Breast epithelium (tissue), 4 donors: ENCODE results near the gene DNAAF8. TPM values are rescaled to one million over a fixed set of nuclear protein-coding genes. Genes with fewer than 3 reads are reported as not detected.

ENCODE experiments used
- DNase-seq, 2 donors: peaks; one replicate each; pipeline ENCODE4 v3.0.0-alpha.2; 2019; ENCODE audit warnings: low spot score in 2 of 2
- H3K27ac ChIP-seq, 2 donors: fragments of 200-600 bp; sonication (generic) in 1 of 2; one replicate each; pipeline ENCODE4 v1.5.1; 2016 to 2019; ENCODE audit warnings: mild to moderate bottlenecking in 1 of 2
- H3K27me3 ChIP-seq, 2 donors: fragments of 200-600 bp; sonication (generic) in 1 of 2; one replicate each; pipeline versions ENCODE4 v1.5.1 to v1.6.0; 2017 to 2019; ENCODE audit warnings: control low read depth in 1 of 2, mild to moderate bottlenecking in 1 of 2
- H3K36me3 ChIP-seq: fragments of 200-600 bp; one replicate; pipeline ENCODE4 v1.5.1; 2019
- H3K4me1 ChIP-seq, 2 donors: fragments of 200-600 bp; sonication (generic); one replicate each; pipeline ENCODE4 v1.5.1; 2016 to 2019; ENCODE audit warnings: control low read depth in 1 of 2
- H3K4me3 ChIP-seq, 3 donors: fragments of 200-600 bp; sonication (generic); 1 replicate in 2 of 3; 2 replicates in 1 of 3; pipeline ENCODE4 v1.5.1; 2016 to 2019; ENCODE audit warnings: mild to moderate bottlenecking in 3 of 3, moderate library complexity in 2 of 3
- H3K9me3 ChIP-seq, 2 donors: fragments of 200-600 bp; sonication (generic) in 1 of 2; one replicate each; pipeline ENCODE4 v1.5.1; 2016 to 2019; ENCODE audit warnings: control low read depth in 1 of 2
- POLR2A ChIP-seq: fragments of 450-650 bp; IDR thresholded peaks from one replicate; pipeline ENCODE4 v1.6.1; 2016; ENCODE audit warnings: antibody characterized with exemption, mild to moderate bottlenecking, moderate library complexity
- POLR2AphosphoS5 ChIP-seq, 3 donors: sonication (generic); formaldehyde crosslinking; IDR thresholded peaks; one replicate each; pipeline ENCODE4 v1.6.1; 2017; ENCODE audit warnings: antibody characterized with exemption in 3 of 3
- intact Hi-C: fragments of 100-400 bp; cut with DNase I; formaldehyde crosslinking; loops from one replicate; pipeline ENCODE4 v1.15.1; 2023; ENCODE audit warnings: low total_unique reads
- total RNA-seq, 3 donors: library from RNA; depleted of rRNA; stranded (reverse); fragments of >200 nt; gene quantifications; one replicate each; pipeline ENCODE4 v1.1.0, GENCODE V29; 2016
- TF ChIP-seq, protein P1 (sequence below), 3 donors: fragments of 450-650 bp; IDR thresholded peaks; one replicate each; pipeline ENCODE4 v1.5.1; 2016 to 2017; ENCODE audit warnings: antibody characterized with exemption in 3 of 3, mild to moderate bottlenecking in 3 of 3, moderate library complexity in 3 of 3

The DNAAF8 gene
- total RNA-seq, 3 donors from 2014 or later = 1.3 to 2.3 (median 1.8) TPM

DNA sequence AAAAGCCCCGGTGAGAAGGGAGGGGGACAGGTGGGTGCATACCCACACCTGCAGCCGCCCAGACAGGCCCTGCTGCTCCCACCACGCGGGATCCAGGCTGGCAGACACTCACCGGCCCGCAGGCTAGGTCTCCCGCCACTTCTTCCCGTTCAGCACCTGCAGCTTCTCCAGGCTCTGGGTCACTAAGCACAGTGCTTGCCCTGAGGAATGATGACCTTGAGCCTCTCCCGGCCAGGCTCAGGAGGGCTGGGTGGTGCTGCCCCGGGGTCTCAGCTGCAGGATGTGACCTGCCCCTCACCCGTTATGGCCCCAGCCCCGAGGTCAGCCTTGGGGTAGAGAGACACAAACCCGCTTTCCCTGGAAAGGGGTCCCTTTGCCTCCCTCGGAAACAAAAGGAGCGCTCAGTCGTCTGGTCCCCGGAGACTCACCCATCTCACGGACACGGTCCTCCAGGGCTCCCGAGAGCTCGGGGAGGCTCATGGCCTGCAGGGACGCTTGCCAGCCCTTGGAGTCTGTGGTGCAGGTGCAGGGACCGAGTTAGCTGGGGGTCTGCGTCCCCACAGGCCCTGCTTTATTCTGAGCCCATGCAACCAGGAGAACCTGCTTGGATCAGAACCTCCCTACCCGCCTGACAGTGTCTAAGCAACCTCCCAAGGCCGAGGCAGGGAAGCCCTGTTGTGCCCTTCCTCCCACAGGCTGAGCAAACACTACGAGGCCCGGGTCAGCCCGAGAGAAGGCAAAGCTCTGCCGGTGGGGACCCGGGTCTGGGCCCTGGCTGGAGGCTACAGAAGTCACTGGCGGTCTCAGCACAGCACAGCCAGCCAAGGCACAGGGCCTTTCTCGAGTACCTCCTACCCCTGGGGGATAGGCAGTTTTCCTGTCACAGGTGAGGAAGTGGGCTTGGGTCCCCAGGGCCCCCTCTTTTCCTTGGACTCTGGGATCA, 37.2 kb upstream of the DNAAF8 start:
- Histone ChIP-seq H3K27me3 (no peaks in the 10 kb centered on the region), H3K4me1 (peaks cover 13 to 20% of the 10 kb centered on the region in 2 donors), H3K36me3 (no peaks in the 10 kb centered on the region), H3K4me3 (no peak overlapping the region), H3K9me3 (no peaks in the 10 kb centered on the region), H3K27ac (peak overlapping the region; percentile 13 to 96)
- no peak for TF ChIP-seq POLR2AphosphoS5 (IDR thresholded peaks at IDR 0.05)
- TF ChIP-seq, protein P1, sequence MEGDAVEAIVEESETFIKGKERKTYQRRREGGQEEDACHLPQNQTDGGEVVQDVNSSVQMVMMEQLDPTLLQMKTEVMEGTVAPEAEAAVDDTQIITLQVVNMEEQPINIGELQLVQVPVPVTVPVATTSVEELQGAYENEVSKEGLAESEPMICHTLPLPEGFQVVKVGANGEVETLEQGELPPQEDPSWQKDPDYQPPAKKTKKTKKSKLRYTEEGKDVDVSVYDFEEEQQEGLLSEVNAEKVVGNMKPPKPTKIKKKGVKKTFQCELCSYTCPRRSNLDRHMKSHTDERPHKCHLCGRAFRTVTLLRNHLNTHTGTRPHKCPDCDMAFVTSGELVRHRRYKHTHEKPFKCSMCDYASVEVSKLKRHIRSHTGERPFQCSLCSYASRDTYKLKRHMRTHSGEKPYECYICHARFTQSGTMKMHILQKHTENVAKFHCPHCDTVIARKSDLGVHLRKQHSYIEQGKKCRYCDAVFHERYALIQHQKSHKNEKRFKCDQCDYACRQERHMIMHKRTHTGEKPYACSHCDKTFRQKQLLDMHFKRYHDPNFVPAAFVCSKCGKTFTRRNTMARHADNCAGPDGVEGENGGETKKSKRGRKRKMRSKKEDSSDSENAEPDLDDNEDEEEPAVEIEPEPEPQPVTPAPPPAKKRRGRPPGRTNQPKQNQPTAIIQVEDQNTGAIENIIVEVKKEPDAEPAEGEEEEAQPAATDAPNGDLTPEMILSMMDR (IDR thresholded peaks at IDR 0.05) = no peak
- TF ChIP-seq POLR2A = no peak
- intact Hi-C loops = no loop called here
- no peak for DNase-seq

DNA sequence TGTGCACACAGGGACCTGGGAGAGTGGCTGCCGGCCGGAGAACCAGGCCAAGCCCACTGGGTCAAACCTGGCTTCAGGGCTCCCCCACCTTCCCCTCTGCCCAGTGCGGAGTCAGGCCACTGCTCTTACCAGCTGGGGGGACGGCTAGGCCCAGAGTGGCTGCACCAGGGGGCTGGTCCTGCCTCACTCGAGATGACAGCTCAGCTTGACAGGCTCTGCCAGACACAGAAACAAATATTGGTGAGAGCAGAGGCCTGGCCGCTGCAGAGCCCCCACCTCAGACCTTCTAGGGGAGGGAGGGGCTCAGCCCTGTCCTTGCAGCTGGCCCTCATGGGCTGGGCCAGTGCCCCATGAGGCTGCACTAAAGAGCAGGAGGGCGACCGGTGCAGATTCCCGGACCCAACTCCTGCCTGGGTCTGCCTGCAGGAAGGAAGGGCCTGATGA, 36.5 kb upstream of the DNAAF8 start:
- DNase-seq = no peak
- no peaks in the 10 kb centered on the region for H3K27me3 ChIP-seq
- H3K4me3 ChIP-seq = no peak overlapping the region
- H3K27ac ChIP-seq = no peak overlapping the region
- TF ChIP-seq POLR2A (no peak), POLR2AphosphoS5 (IDR thresholded peaks at IDR 0.05) (no peak)
- TF ChIP-seq, protein P1 (IDR thresholded peaks at IDR 0.05) = no peak
- peaks cover 13 to 20% of the 10 kb centered on the region in 2 donors for H3K4me1 ChIP-seq
- no peaks in the 10 kb centered on the region for H3K9me3 ChIP-seq
- intact Hi-C loops = no loop called here
- no peaks in the 10 kb centered on the region for H3K36me3 ChIP-seq

- Histone ChIP-seq H3K9me3 (no peaks in the 10 kb centered on the region), H3K27me3 (no peaks in the 10 kb centered on the region), H3K36me3 (no peaks in the 10 kb centered on the region), H3K4me1 (peaks cover 13 to 20% of the 10 kb centered on the region in 2 donors), H3K27ac (no peak overlapping the region), H3K4me3 (no peak overlapping the region)
- no peak for DNase-seq
- intact Hi-C loops = no loop called here
- TF ChIP-seq POLR2AphosphoS5 (IDR thresholded peaks at IDR 0.05) (no peak), POLR2A (no peak)
- TF ChIP-seq, protein P1 (IDR thresholded peaks at IDR 0.05) = no peak
Observed at GRCh38 chr16:4698321-4699045, 35.9 kb upstream of the DNAAF8 start.

DNA sequence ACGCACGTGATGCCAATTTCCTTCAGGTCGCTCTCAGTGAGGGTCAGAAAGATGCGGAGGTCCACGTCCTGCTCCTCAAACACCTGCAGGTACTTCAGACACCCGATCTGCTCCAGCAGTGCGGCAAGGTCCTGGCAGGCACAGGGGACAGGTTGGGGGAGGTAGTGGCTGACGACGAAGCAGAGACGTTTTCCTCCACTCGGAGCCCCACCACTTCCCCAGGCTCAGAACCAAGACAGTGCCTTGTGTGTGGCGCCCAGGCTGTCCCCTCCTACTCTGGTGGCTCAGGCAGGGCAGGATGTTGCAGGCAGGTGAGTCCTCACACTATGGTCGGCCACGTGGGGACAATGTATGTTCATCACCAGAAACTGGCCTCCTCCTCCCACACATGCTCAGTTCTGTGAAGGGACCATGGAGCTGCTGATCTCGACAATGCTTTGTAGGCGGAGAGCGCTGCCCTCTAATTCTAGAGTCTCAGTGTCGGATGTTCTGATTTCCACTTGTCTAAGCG, 35.2 kb upstream of the DNAAF8 start:
- H3K36me3 ChIP-seq = no peaks in the 10 kb centered on the region
- no peak for DNase-seq

More for the DNA sequence above, 35.2 kb upstream of the DNAAF8 start:
- no peak overlapping the region for H3K27ac ChIP-seq
- H3K4me3 ChIP-seq = no peak overlapping the region
- intact Hi-C loops = no loop called here
- peaks cover 13 to 20% of the 10 kb centered on the region in 2 donors for H3K4me1 ChIP-seq
- H3K27me3 ChIP-seq = no peaks in the 10 kb centered on the region
- no peak for TF ChIP-seq POLR2AphosphoS5 (IDR thresholded peaks at IDR 0.05)
- no peak for TF ChIP-seq POLR2A
- TF ChIP-seq, protein P1 (IDR thresholded peaks at IDR 0.05) = no peak
- no peaks in the 10 kb centered on the region for H3K9me3 ChIP-seq
